Suppressor macrophage (primary cell): ENCODE results near the gene FOXB2.

Source experiments
- DNase-seq, 4 experiments: peaks; one replicate each; pipeline ENCODE4 v3.0.0-alpha.2; 2020 to 2022

The FOXB2 gene

GRCh38 chr9:77066388-77066787 lies 46.9 kb downstream of the FOXB2 start:
- DNase-seq: no peak
